IMR-90 (cell line): ENCODE measurements around the gene STXBP4. TPM values are rescaled to one million over a fixed set of nuclear protein-coding genes. Genes with fewer than 3 reads are reported as not detected.

Source experiments
- ATAC-seq: fragments of 200-7000 bp; cut with Tn5 transposase; 2 replicates; pipeline ENCODE4 v1.9.1; 2020; ENCODE audit warnings: low read depth, mild to moderate bottlenecking, moderate library complexity
- BruUV-seq: library from RNA; stranded (reverse); fragments of 400-500 nt; replicated peaks from 2 replicates; lab custom pipeline; 2021; lab: Mats Ljungman, UMichigan
- CTCF ChIA-PET: fragments of 300-600 bp; formaldehyde crosslinking; extraction: SDS; loops from one replicate; lab custom pipeline; 2021; ENCODE audit warnings: antibody characterized with exemption; lab: Yijun Ruan, JAX
- POLR2A ChIA-PET: fragments of 300-600 bp; sonication (Branson Sonifier 250); formaldehyde crosslinking; loops from one replicate; lab custom pipeline; 2022; ENCODE audit warnings: antibody characterized with exemption; ENCODE audit not compliant: unreplicated experiment; lab: Charles Lee
- DNase-seq: peaks from one replicate; pipeline ENCODE4 v3.0.0; 2013
- H2AFZ ChIP-seq: replicated peaks from 2 replicates; pipeline ENCODE3; 2013; ENCODE audit warnings: low read length, mild to moderate bottlenecking; ENCODE audit not compliant: poor library complexity
- H2AK5ac ChIP-seq: 2 replicates; pipeline ENCODE4 v1.6.1; 2013; ENCODE audit warnings: low read depth, low read length, inconsistent platforms
- H2AK9ac ChIP-seq: replicated peaks from 2 replicates; pipeline ENCODE3; 2013; ENCODE audit warnings: mild to moderate bottlenecking, low read depth, low read length, moderate library complexity; ENCODE audit not compliant: poor library complexity
- H2BK120ac ChIP-seq: 2 replicates; pipeline ENCODE4 v1.6.1; 2013; ENCODE audit warnings: low read depth, low read length, inconsistent platforms
- H2BK15ac ChIP-seq: 3 replicates; pipeline ENCODE4 v1.6.1; 2013; ENCODE audit warnings: low read depth, low read length, inconsistent platforms
- H2BK20ac ChIP-seq: 2 replicates; pipeline ENCODE4 v1.6.1; 2013; ENCODE audit warnings: low read depth, mild to moderate bottlenecking, inconsistent platforms, low read length, moderate library complexity
- H2BK5ac ChIP-seq: 2 replicates; pipeline ENCODE4 v1.6.1; 2013; ENCODE audit warnings: mild to moderate bottlenecking, low read depth, low read length, inconsistent platforms; ENCODE audit not compliant: poor library complexity, severe bottlenecking
- H3K14ac ChIP-seq: replicated peaks from 2 replicates; pipeline ENCODE4 v1.6.1; 2013; ENCODE audit warnings: low read depth, low read length, inconsistent platforms
- H3K18ac ChIP-seq: 2 replicates; pipeline ENCODE4 v1.6.1; 2013; ENCODE audit warnings: low read depth, low read length, control low read depth
- H3K23ac ChIP-seq: 2 replicates; pipeline ENCODE4 v1.6.1; 2013; ENCODE audit warnings: low read depth, low read length, inconsistent platforms
- H3K27ac ChIP-seq: 2 replicates; pipeline ENCODE4 v1.5.1; 2013; ENCODE audit warnings: mild to moderate bottlenecking, control low read depth, low read length; ENCODE audit not compliant: insufficient read depth
- H3K27me3 ChIP-seq: 2 replicates; pipeline ENCODE4 v1.6.1; 2013; ENCODE audit warnings: low read length; ENCODE audit not compliant: control insufficient read depth, insufficient read depth
- H3K36me3 ChIP-seq: 2 replicates; pipeline ENCODE4 v1.6.1; 2013; ENCODE audit warnings: low read length, mixed read lengths; ENCODE audit not compliant: control insufficient read depth, insufficient read depth
- H3K4ac ChIP-seq: 2 replicates; pipeline ENCODE4 v1.6.1; 2013; ENCODE audit warnings: low read depth, low read length, inconsistent platforms
- H3K4me1 ChIP-seq: 2 replicates; pipeline ENCODE4 v1.6.1; 2013; ENCODE audit warnings: low read length, mixed read lengths; ENCODE audit not compliant: control insufficient read depth, insufficient read depth
- H3K4me2 ChIP-seq: 2 replicates; pipeline ENCODE4 v1.6.1; 2013; ENCODE audit warnings: low read depth, mild to moderate bottlenecking, control low read depth, low read length, moderate library complexity
- H3K4me3 ChIP-seq: 2 replicates; pipeline ENCODE4 v1.5.1; 2013; ENCODE audit warnings: low read depth, mild to moderate bottlenecking, control low read depth, low read length, moderate library complexity; ENCODE audit not compliant: insufficient read depth
- H3K56ac ChIP-seq: 2 replicates; pipeline ENCODE4 v1.6.1; 2013; ENCODE audit warnings: low read length, inconsistent platforms; ENCODE audit not compliant: insufficient read depth; ENCODE audit errors: extremely low read depth
- H3K79me1 ChIP-seq, 2 experiments: 2 replicates each; pipeline ENCODE4 v1.6.1; 2013; ENCODE audit warnings: low read length in 2 of 2, inconsistent platforms in 1 of 2, low read depth in 1 of 2
- H3K9ac ChIP-seq: 2 replicates; pipeline ENCODE4 v1.6.1; 2013; ENCODE audit warnings: low read depth, low read length, control low read depth
- H3K9me1 ChIP-seq: 2 replicates; pipeline ENCODE4 v1.6.1; 2013; ENCODE audit warnings: low read length, inconsistent platforms; ENCODE audit not compliant: insufficient read depth
- H3K9me3 ChIP-seq: 2 replicates; pipeline ENCODE4 v1.6.1; 2013; ENCODE audit warnings: low read length; ENCODE audit not compliant: control insufficient read depth, insufficient read depth
- H4K20me1 ChIP-seq: 2 replicates; pipeline ENCODE4 v1.6.1; 2013; ENCODE audit warnings: low read length, inconsistent platforms; ENCODE audit not compliant: insufficient read depth
- H4K5ac ChIP-seq: 2 replicates; pipeline ENCODE4 v1.6.1; 2013; ENCODE audit warnings: mild to moderate bottlenecking, low read depth, low read length, control low read depth
- H4K8ac ChIP-seq, 2 experiments: 2 replicates each; pipeline ENCODE4 v1.6.1; 2013; ENCODE audit warnings: low read depth in 2 of 2, low read length in 2 of 2, control low read depth in 1 of 2, inconsistent platforms in 1 of 2
- H4K91ac ChIP-seq: 2 replicates; pipeline ENCODE4 v1.6.1; 2013; ENCODE audit warnings: low read depth, low read length, inconsistent platforms; ENCODE audit not compliant: insufficient read depth
- BHLHE40 ChIP-seq: fragments of 150-350 bp; IDR thresholded peaks from 2 replicates; pipeline ENCODE4 v1.6.1; 2016; ENCODE audit warnings: mild to moderate bottlenecking, low read depth, low read length
- CEBPB ChIP-seq: IDR thresholded peaks from 2 replicates; pipeline ENCODE4 v1.6.1; 2012; ENCODE audit warnings: low read depth, low read length, improper control_type of control experiment
- ELK1 ChIP-seq: fragments of 150-350 bp; IDR thresholded peaks from 2 replicates; pipeline ENCODE4 v1.6.1; 2016; ENCODE audit warnings: low read depth, mild to moderate bottlenecking, low read length, moderate library complexity, borderline replicate concordance
- FOS ChIP-seq: fragments of 150-350 bp; IDR thresholded peaks from 2 replicates; pipeline ENCODE4 v1.6.1; 2016; ENCODE audit warnings: low read depth, low read length
- MAZ ChIP-seq: IDR thresholded peaks from 2 replicates; pipeline ENCODE4 v1.6.1; 2012; ENCODE audit warnings: low read depth, mild to moderate bottlenecking, low read length, improper control_type of control experiment, moderate library complexity, borderline replicate concordance
- MXI1 ChIP-seq: IDR thresholded peaks from 2 replicates; pipeline ENCODE4 v1.6.1; 2012; ENCODE audit warnings: low read depth, mild to moderate bottlenecking, low read length, moderate library complexity, borderline replicate concordance
- NFE2L2 ChIP-seq: fragments of 150-350 bp; IDR thresholded peaks from 2 replicates; pipeline ENCODE4 v1.6.1; 2016; ENCODE audit warnings: low read depth, mild to moderate bottlenecking, low read length
- POLR2A ChIP-seq: IDR thresholded peaks from 2 replicates; pipeline ENCODE4 v1.6.1; 2012; ENCODE audit warnings: mild to moderate bottlenecking, low read depth, low read length
- RAD21 ChIP-seq: IDR thresholded peaks from 2 replicates; pipeline ENCODE4 v1.6.1; 2012; ENCODE audit warnings: low read length, improper control_type of control experiment
- RCOR1 ChIP-seq: IDR thresholded peaks from 2 replicates; pipeline ENCODE4 v1.6.1; 2012; ENCODE audit warnings: mild to moderate bottlenecking, low read length, improper control_type of control experiment; ENCODE audit not compliant: insufficient replicate concordance
- RFX5 ChIP-seq: IDR thresholded peaks from 2 replicates; pipeline ENCODE4 v1.8.0; 2012; ENCODE audit warnings: low read depth, mild to moderate bottlenecking, low read length, moderate library complexity
- SMC3 ChIP-seq: fragments of 150-350 bp; IDR thresholded peaks from 2 replicates; pipeline ENCODE4 v1.6.1; 2016; ENCODE audit warnings: low read depth, mild to moderate bottlenecking, antibody characterized with exemption, low read length, moderate library complexity
- WGBS, 2 experiments: methylation state at CpG; one replicate each; pipeline versions ENCODE4 v1.1.5 to v1.1.7; 2013; ENCODE audit warnings: missing lambda C conversion rate in 2 of 2; ENCODE audit not compliant: insufficient read length in 1 of 2; ENCODE audit errors: extremely low coverage in 2 of 2; 5-methylcytosine and 5-hydroxymethylcytosine counted together
- dilution Hi-C: fragments of 300-500 bp; cut with HindIII; formaldehyde crosslinking; loops from one replicate; pipeline ENCODE4 v1.14.3; 2018; ENCODE audit warnings: low sequenced_read_pairs; ENCODE audit not compliant: unreplicated experiment
- in situ Hi-C: fragments of 300-500 bp; cut with MboI; formaldehyde crosslinking; loops from 3 replicates; pipeline ENCODE4 v1.14.3; 2019; ENCODE audit warnings: low sequenced_read_pairs, inconsistent platforms, mixed read lengths
- intact Hi-C: fragments of 100-400 bp; cut with micrococcal nuclease; formaldehyde crosslinking; loops from 2 replicates; pipeline ENCODE4 v1.10.0; 2022
- polyA plus RNA-seq, 3 experiments: library from polyadenylated mRNA; depleted of rRNA; stranded (reverse); fragments of >200 nt; gene quantifications; 2 replicates each; pipeline ENCODE4 v1.2.3, GENCODE V29; 2012; ENCODE audit warnings: low replicate concordance in 1 of 3
- total RNA-seq: library from RNA; depleted of rRNA; stranded (reverse); fragments of >200 nt; gene quantifications from 2 replicates; pipeline ENCODE4 v1.2.3, GENCODE V29; 2012
- TF ChIP-seq, protein P1 (sequence below): conservative IDR thresholded peaks from 2 replicates; pipeline ENCODE4 v1.5.1; 2012; ENCODE audit warnings: mild to moderate bottlenecking, low read depth, low read length, improper control_type of control experiment
- TF ChIP-seq, protein P2 (sequence below): fragments of 150-350 bp; IDR thresholded peaks from 2 replicates; pipeline ENCODE4 v1.6.1; 2017; ENCODE audit warnings: mild to moderate bottlenecking, antibody characterized with exemption, low read length, low read depth

STXBP4 gene
- total and polyA plus RNA-seq, 2 of the 4 experiments (the other 2 are of a cell fraction): 4.1 to 20.4 TPM

DNA sequence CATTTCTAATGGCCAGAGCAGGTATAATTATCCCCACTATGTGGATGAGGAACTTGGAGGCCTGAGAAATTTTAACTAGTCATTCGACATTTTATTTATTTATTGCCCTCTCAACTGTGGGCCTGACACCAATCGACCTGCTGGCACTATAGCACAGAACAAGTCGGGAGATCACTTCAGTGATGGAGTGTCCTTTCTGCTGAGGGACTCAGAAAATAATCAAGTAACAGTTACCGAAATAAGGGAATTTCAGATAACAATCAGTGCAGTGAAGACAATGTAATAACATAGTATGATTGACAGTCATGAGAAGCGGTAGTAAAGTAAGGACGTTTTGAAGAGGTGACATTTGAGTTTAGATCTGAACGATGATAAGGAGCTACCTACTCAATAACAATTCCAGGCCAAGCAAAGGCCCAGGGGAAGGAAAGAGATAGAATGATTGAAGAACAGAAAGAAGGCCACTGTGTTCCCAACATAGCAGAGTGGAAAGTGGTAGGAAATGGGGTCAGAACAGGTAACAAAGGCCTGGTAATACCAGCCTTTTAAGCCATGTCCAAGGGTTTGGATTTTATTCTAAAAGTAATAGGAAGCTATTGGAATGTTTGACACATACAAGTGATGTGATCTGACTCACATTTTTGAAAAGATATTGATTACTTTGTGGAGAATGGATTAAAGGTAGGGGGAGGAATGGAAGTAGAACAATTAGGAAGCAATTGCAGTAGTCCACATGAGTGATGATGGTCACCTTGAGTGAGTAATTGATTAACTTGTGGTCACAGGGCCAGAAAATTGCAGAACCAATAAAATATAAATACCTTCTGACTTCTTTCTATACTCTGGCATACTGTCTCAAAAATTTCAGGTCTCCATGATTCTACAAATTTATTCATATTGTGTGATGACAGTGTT is 1.4 kb downstream of the STXBP4 start:
- dilution Hi-C loops: no loop called here
- Histone ChIP-seq H3K9ac (peak overlapping the region; percentile 96), H3K4ac (no peak overlapping the region), H2BK120ac (no peak overlapping the region), H3K79me1 (peaks cover 26 to 48% of the 10 kb centered on the region in 2 experiments), H2AK5ac (no peak overlapping the region), H2AK9ac (no peak overlapping the region), H2BK5ac (no peak overlapping the region), H3K27me3 (no peaks in the 10 kb centered on the region), H4K91ac (no peak overlapping the region), H2BK15ac (no peak overlapping the region), H3K9me1 (no peaks in the 10 kb centered on the region; the same call in 1 of the 2 replicates), H3K14ac (no peak overlapping the region), H4K5ac (no peak overlapping the region), H3K27ac (no peak overlapping the region), H3K4me2 (peak overlapping the region; percentile 68), H4K8ac (peak overlapping the region; percentile 69 to 95; a peak in 2 of 4 replicates), H3K4me3 (peak overlapping the region; percentile 83; the same call in 1 of the 2 replicates), H3K4me1 (no peaks in the 10 kb centered on the region), H3K23ac (peak overlapping the region; percentile 99; the same call in 1 of the 2 replicates), H3K56ac (no peak overlapping the region), H3K36me3 (no peaks in the 10 kb centered on the region), H2AFZ (no peak overlapping the region), H2BK20ac (no peak overlapping the region), H3K9me3 (no peaks in the 10 kb centered on the region), H4K20me1 (no peaks in the 10 kb centered on the region), H3K18ac (no peak overlapping the region)
- ChIA-PET POLR2A (no interaction called here), CTCF (no interaction called here)
- in situ Hi-C loops: no loop called here
- intact Hi-C loops: no loop called here
- DNase-seq (no peak), ATAC-seq (no peak)
- BruUV-seq: no TSS peak
- TF ChIP-seq MXI1: no peak
- no peak for TF ChIP-seq NFE2L2
- TF ChIP-seq POLR2A: no peak
- no peak for TF ChIP-seq RCOR1
- no peak for TF ChIP-seq RFX5
- TF ChIP-seq FOS: no peak
- TF ChIP-seq RAD21: no peak
- no peak for TF ChIP-seq CEBPB
- TF ChIP-seq MAZ: no peak
- TF ChIP-seq SMC3: no peak
- TF ChIP-seq ELK1: no peak
- TF ChIP-seq, protein P1, sequence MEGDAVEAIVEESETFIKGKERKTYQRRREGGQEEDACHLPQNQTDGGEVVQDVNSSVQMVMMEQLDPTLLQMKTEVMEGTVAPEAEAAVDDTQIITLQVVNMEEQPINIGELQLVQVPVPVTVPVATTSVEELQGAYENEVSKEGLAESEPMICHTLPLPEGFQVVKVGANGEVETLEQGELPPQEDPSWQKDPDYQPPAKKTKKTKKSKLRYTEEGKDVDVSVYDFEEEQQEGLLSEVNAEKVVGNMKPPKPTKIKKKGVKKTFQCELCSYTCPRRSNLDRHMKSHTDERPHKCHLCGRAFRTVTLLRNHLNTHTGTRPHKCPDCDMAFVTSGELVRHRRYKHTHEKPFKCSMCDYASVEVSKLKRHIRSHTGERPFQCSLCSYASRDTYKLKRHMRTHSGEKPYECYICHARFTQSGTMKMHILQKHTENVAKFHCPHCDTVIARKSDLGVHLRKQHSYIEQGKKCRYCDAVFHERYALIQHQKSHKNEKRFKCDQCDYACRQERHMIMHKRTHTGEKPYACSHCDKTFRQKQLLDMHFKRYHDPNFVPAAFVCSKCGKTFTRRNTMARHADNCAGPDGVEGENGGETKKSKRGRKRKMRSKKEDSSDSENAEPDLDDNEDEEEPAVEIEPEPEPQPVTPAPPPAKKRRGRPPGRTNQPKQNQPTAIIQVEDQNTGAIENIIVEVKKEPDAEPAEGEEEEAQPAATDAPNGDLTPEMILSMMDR: no peak
- TF ChIP-seq, protein P2, sequence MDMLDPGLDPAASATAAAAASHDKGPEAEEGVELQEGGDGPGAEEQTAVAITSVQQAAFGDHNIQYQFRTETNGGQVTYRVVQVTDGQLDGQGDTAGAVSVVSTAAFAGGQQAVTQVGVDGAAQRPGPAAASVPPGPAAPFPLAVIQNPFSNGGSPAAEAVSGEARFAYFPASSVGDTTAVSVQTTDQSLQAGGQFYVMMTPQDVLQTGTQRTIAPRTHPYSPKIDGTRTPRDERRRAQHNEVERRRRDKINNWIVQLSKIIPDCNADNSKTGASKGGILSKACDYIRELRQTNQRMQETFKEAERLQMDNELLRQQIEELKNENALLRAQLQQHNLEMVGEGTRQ: no peak
- TF ChIP-seq BHLHE40: no peak
- 10% methylated on average over 2 of the region's 7 CpGs; no CpG with 5 or more reads in 1 of the 2 experiments for WGBS, 2 experiments
